GM13977 (cell line): ENCODE data around the gene MYOM1.

Experiments
- DNase-seq: peaks from one replicate; pipeline ENCODE4 v3.0.0; 2012; ENCODE audit warnings: low spot score
- in situ Hi-C: fragments of 300-500 bp; cut with MboI; formaldehyde crosslinking; loops from one replicate; pipeline ENCODE4 v1.12.0; 2022; ENCODE audit warnings: low sequenced_read_pairs, low pct_unique_long_range_greater_than_20kb, mixed read lengths, inconsistent platforms; ENCODE audit not compliant: unreplicated experiment
- TF ChIP-seq, protein P1 (sequence below): IDR thresholded peaks from 2 replicates; pipeline ENCODE4 v1.5.1; 2012; ENCODE audit warnings: mild to moderate bottlenecking, control low read depth; ENCODE audit not compliant: insufficient read depth; ENCODE audit errors: extremely low read depth, missing control alignments

The MYOM1 gene

DNA sequence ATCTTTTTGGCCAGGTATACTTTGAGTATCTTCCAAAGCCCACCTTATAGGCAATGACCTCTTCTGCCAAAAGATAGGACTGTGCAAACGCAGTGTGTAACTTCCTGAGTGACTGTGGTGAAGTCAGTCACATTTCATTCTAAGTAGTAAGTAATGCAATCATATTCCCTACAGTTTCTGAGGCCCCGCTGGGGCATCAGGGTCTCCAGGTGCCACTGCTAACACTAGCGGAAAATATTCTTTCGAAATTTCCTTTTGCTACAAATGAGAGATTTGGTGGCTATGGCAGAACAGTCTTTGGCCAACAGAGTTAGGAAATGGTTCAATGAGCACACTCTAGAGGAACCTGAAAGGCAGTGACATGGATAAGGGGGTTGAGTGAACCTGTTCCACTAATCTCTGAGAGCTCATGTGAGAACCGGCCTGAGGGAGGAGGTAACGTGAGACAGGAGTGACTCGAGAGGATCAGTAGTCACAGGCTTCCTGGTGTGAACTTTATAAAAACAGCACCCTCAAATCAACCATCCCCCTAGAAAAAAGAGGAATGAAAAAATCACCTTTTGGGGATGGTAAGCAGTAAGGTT is 104.2 kb downstream of the MYOM1 start:
- in situ Hi-C loops: no loop called here
- DNase-seq: no peak
- TF ChIP-seq, protein P1, sequence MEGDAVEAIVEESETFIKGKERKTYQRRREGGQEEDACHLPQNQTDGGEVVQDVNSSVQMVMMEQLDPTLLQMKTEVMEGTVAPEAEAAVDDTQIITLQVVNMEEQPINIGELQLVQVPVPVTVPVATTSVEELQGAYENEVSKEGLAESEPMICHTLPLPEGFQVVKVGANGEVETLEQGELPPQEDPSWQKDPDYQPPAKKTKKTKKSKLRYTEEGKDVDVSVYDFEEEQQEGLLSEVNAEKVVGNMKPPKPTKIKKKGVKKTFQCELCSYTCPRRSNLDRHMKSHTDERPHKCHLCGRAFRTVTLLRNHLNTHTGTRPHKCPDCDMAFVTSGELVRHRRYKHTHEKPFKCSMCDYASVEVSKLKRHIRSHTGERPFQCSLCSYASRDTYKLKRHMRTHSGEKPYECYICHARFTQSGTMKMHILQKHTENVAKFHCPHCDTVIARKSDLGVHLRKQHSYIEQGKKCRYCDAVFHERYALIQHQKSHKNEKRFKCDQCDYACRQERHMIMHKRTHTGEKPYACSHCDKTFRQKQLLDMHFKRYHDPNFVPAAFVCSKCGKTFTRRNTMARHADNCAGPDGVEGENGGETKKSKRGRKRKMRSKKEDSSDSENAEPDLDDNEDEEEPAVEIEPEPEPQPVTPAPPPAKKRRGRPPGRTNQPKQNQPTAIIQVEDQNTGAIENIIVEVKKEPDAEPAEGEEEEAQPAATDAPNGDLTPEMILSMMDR: no peak

DNA sequence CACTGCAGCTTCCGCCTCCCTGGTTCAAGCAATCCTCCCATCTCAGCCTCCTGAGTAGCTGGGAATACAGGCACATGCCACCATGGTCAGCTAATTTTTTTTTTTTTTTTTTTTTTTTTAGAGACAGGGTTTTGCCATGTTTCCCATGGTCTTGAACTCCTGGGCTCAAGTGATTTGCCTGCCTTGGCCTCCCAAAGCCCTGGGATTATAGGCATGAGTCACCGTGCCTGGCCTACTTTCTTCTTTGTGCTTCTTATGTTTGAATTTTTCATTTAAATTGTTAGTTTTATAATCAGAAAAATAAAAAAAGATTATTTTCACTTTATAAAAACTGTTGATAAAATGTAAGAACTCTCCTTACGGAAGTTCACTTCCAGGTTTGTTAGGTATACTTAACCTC is 105.3 kb downstream of the MYOM1 start:
- TF ChIP-seq, protein P1: no peak
- in situ Hi-C loops: no loop called here

DNA sequence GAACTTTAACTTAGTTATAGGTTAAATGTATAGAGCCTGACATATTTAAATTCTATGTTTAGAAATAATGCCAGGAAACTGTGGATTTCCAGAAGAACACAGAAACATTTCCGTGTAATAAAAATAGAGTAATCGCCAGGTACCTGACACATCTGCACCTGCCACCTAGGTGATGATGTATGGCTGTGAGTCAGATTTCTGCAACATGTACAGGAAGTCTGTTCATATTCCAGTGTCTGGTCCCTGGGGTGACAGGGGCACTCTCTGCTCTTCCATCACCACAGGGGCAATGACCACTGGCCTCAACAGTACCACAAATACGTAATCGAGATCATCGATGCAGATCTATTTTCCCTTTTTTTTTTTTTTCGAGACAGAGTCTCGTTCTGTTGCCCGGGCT is 105.7 kb downstream of the MYOM1 start:
- TF ChIP-seq, protein P1: no peak
- no peak for DNase-seq
- in situ Hi-C loops: no loop called here

More for the DNA sequence above, 105.3 kb downstream of the MYOM1 start:
- no peak for DNase-seq

DNA sequence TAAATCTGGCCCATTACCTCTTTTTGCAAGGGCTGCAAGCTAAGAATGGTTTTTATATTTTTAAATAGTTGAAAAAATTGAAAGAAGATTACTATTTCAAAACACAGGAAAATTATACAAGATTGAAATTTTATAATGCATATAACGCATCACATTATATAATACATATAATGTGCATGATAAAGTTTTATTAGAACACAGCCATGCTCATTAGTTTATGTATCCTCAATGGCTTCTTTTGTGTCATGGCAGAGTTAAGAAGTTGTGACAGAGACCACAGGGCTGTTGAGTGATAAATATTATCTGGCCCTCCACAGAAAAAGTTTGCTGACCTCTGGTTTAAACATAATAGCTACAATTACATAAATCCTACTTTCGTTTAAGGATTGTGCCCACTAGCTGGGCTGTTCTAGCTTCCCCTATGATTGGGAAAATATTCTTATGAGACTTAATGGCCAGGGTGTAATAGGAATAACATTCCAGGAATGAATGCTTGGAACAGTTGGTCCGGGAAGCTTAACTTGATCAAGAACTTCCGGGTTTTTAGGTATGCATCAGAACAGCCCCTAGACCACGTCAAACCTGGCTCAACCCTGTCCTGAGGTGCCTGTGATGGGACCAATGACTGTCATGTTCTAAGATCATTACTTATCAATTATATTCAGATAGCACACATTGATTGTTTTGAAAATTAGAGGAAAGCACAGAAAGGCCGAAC is 108.1 kb downstream of the MYOM1 start:
- in situ Hi-C loops: no loop called here
- DNase-seq: no peak

DNA sequence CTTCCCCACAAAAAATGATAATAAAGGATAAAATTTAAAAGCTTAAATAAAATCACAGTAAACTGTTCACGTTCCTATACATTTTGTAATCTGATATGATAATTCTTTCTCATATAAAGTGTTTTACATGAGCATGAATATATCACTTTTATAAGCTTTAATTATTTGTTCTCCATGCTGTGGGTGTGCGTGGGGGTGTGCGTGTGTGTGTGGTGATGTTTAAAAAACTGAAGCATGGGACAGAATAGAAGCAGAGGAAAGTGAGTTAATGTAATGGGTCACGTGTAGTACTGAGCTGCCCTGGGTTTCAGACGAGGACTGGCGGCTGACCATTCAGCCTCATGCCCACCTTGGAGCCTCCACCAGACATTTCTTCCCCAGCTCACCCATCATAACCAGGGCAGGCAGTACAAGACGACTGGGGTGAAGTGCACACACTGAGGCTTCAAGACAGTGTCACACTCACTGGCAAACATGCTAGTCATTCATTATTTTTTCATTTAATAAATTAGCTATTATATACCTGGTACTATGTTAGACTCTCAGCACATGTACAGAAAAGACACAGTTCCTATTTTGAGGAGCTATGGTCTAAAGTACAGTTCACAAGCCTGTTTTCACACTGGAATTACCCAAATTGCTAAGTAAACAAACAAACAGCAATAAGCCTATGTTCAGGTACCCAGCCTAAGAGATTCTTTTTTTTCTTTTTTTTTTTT is 109.6 kb downstream of the MYOM1 start:
- DNase-seq: no peak
- in situ Hi-C loops: no loop called here
- TF ChIP-seq, protein P1: no peak

More for the DNA sequence above, 108.1 kb downstream of the MYOM1 start:
- TF ChIP-seq, protein P1: no peak

DNA sequence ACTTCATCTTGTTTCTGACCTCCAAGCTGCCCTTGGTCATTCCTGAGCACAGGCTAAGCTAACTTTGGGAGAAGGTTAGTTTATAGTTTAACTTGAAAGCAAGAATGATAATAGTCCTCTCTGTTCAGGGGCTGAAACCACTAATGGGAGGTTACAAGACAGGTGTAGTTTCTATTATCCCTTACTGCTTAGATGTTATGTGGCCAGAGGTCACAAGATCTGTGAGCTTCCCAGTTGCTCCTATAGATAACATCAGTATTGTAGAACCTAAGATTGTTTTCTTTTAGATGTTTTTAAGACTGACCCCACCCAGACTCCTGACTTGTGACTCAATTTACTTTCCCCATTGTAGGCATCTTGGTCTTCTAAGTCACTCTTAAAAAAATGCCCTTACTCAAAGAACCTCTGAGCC is 112.0 kb downstream of the MYOM1 start:
- TF ChIP-seq, protein P1: no peak
- DNase-seq: no peak
- in situ Hi-C loops: no loop called here
